AG09319 (cell line): ENCODE results near the gene PROK1.

ENCODE experiments used
- DNase-seq: peaks from one replicate; pipeline ENCODE4 v3.0.0-alpha.2; 2010; ENCODE audit warnings: low read depth; ENCODE audit errors: extremely low read depth
- TF ChIP-seq, protein P1 (sequence below): IDR thresholded peaks from 2 replicates; pipeline ENCODE4 v1.5.1; 2011; ENCODE audit warnings: low read depth, mild to moderate bottlenecking, inconsistent platforms, low read length, moderate library complexity

PROK1 gene

DNA sequence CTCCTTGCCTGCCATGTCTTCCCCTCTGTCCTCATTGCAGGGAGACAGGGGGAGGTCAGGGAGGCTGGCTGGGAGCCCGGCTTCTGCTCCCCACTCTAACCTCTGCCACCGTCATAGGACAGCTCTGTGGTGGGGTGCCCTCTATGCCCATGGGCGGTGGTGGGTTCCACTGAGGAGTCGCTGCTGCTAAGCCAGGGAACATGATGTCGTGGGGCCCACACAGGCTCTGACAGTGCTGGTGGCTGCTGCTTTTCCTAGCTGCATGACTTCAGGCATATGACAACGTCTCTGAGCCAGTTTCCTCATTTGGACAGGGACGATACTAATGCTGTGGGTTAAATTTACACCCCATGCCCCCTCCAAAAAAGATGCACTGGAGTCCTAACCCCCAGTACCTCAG is 53.3 kb downstream of the PROK1 start:
- TF ChIP-seq, protein P1, sequence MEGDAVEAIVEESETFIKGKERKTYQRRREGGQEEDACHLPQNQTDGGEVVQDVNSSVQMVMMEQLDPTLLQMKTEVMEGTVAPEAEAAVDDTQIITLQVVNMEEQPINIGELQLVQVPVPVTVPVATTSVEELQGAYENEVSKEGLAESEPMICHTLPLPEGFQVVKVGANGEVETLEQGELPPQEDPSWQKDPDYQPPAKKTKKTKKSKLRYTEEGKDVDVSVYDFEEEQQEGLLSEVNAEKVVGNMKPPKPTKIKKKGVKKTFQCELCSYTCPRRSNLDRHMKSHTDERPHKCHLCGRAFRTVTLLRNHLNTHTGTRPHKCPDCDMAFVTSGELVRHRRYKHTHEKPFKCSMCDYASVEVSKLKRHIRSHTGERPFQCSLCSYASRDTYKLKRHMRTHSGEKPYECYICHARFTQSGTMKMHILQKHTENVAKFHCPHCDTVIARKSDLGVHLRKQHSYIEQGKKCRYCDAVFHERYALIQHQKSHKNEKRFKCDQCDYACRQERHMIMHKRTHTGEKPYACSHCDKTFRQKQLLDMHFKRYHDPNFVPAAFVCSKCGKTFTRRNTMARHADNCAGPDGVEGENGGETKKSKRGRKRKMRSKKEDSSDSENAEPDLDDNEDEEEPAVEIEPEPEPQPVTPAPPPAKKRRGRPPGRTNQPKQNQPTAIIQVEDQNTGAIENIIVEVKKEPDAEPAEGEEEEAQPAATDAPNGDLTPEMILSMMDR = no peak
- no peak for DNase-seq

DNA sequence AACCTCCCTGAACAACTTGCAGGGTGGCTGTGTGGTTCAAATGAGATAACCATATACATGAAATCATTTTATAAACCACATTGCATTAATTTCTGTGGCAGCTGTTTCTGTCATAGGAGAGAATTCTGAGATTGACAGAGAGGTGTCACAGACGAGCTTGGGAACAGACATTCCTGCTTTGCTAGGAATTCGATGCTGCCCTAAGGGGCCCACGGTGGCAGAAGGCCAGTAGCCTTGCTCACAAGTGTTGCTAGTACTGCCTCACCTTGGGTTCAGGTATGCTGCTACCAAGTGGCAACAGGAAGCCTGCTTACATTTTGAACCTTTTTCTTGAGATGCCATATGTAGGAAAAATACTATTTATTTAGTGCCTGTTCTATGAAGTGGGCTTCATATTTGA is 54.6 kb downstream of the PROK1 start:
- DNase-seq = no peak

DNA sequence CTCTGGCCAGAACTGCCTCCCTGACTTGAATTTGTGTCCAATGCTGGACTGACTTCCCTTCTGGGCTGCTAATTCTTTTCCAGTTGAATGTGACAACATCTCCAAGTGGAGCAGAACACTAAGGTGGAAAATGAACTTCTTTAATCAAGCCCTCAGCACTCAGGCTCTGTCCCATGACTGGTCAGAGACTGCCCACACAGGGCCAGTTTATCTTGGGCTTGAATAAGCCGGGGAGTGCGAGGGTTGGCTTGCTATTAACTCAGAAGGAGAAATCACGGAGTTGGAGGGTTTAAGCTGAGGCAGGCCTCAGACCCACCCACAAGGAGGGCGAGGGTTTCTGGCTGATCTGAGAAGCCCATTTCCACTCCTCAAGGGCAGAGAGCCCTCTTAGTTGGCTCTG is 55.6 kb downstream of the PROK1 start:
- TF ChIP-seq, protein P1 = no peak
- DNase-seq = no peak

More for the DNA sequence above, 54.6 kb downstream of the PROK1 start:
- TF ChIP-seq, protein P1 = no peak
